Testis (tissue), 2 donors: ENCODE measurements around the gene ATG7.

Experiments
- CTCF ChIP-seq, 3 experiments: fragments of 450-650 bp in 2 of 3; fragments of 200-600 bp in 1 of 3; sonication (generic) in 1 of 3; IDR thresholded peaks; one replicate each; pipeline ENCODE4 v1.5.1; 2016 to 2019; ENCODE audit warnings: antibody characterized with exemption in 3 of 3, mild to moderate bottlenecking in 2 of 3, moderate library complexity in 1 of 3
- POLR2A ChIP-seq: fragments of 450-650 bp; IDR thresholded peaks from one replicate; pipeline ENCODE4 v1.6.1; 2017; ENCODE audit warnings: antibody characterized with exemption, mild to moderate bottlenecking, moderate library complexity

GRCh38 chr3:11434017-11434526 is 161.9 kb downstream of the ATG7 start:
- TF ChIP-seq CTCF (IDR thresholded peaks at IDR 0.05) (no peak), POLR2A (no peak)
